HCT116 (cell line): ENCODE results near the gene ANO2. TPM values are rescaled to one million over a fixed set of nuclear protein-coding genes. Genes with fewer than 3 reads are reported as not detected.

Experiments used
- ATAC-seq: fragments of 200-7000 bp; cut with Tn5 transposase; 2 replicates; pipeline ENCODE4 v1.9.1; 2020; ENCODE audit warnings: mild to moderate bottlenecking, moderate library complexity
- BruUV-seq: library from RNA; stranded (reverse); fragments of 400-500 nt; replicated peaks from 2 replicates; lab custom pipeline; 2021; lab: Mats Ljungman, UMichigan
- CTCF ChIA-PET: fragments of 300-600 bp; sonication (Branson Sonifier 250); formaldehyde crosslinking; loops from one replicate; lab custom pipeline; 2021; ENCODE audit warnings: antibody characterized with exemption; lab: Charles Lee
- POLR2A ChIA-PET: fragments of 300-600, 350-600 bp; sonication (Branson Sonifier 250); formaldehyde crosslinking; loops from one replicate; lab custom pipeline; 2021; ENCODE audit warnings: antibody characterized with exemption; lab: Charles Lee
- RAD21 ChIA-PET, 2 experiments: fragments of 300-600 bp; sonication (Branson Sonifier 250); formaldehyde crosslinking; loops; one replicate each; lab custom pipeline; 2023; ENCODE audit warnings: low total read pairs in 2 of 2; ENCODE audit not compliant: uncharacterized antibody in 2 of 2, unreplicated experiment in 2 of 2, low non-redundant PET in 1 of 2; lab: Charles Lee
- DNase-seq: peaks from one replicate; pipeline ENCODE4 v3.0.0-alpha.2; 2010; ENCODE audit warnings: low read depth, low spot score
- H2AFZ ChIP-seq: fragments of 200-600 bp; shearing (Covaris generic), sonication (generic); 2 replicates; pipeline ENCODE4 v1.6.1; 2017; ENCODE audit warnings: low read depth, mixed run types, mixed read lengths, antibody characterized with exemption, low read length; ENCODE audit not compliant: poor library complexity, severe bottlenecking
- H3K27ac ChIP-seq: 2 replicates; pipeline ENCODE4 v1.5.1; 2012; ENCODE audit warnings: low read depth, low read length
- H3K27me3 ChIP-seq: fragments of 200-600 bp; sonication (generic); 2 replicates; pipeline ENCODE4 v1.6.1; 2016; ENCODE audit warnings: mixed run types, low read length, mixed read lengths; ENCODE audit not compliant: insufficient read depth
- H3K36me3 ChIP-seq, 2 experiments: fragments of 200-500 bp in 1 of 2; fragments of 200-600 bp in 1 of 2; sonication (Bioruptor generic) in 1 of 2; sonication (generic) in 1 of 2; 2 replicates each; pipeline versions ENCODE4 v1.5.1 to v1.6.1; 2014 to 2016; ENCODE audit warnings: low read length in 2 of 2, inconsistent platforms in 1 of 2, mixed read lengths in 1 of 2, mixed run types in 1 of 2; ENCODE audit not compliant: insufficient read depth in 2 of 2, control insufficient read depth in 1 of 2
- H3K4me1 ChIP-seq, 2 experiments: fragments of 200-600 bp in 1 of 2; sonication (generic) in 1 of 2; 2 replicates each; pipeline versions ENCODE4 v1.5.1 to v1.6.1; 2012 to 2017; ENCODE audit warnings: low read length in 2 of 2, inconsistent platforms in 1 of 2, mild to moderate bottlenecking in 1 of 2, mixed read lengths in 1 of 2, mixed run types in 1 of 2, moderate library complexity in 1 of 2; ENCODE audit not compliant: insufficient read depth in 2 of 2, control insufficient read depth in 1 of 2
- H3K4me2 ChIP-seq: fragments of 200-600 bp; sonication (generic); 2 replicates; pipeline ENCODE4 v1.6.1; 2017; ENCODE audit warnings: mixed run types, low read length, mixed read lengths
- H3K4me3 ChIP-seq, 2 experiments: fragments of 200-600 bp in 1 of 2; sonication (generic) in 1 of 2; replicated peaks in 1 of 2; 2 replicates each; pipeline ENCODE4 v1.5.1; 2011 to 2016; ENCODE audit warnings: low read length in 2 of 2, control low read depth in 1 of 2, low read depth in 1 of 2, mild to moderate bottlenecking in 1 of 2, mixed read lengths in 1 of 2, mixed run types in 1 of 2
- H3K79me2 ChIP-seq: fragments of 200-600 bp; sonication (generic); 2 replicates; pipeline ENCODE4 v1.6.1; 2017; ENCODE audit warnings: mild to moderate bottlenecking, mixed run types, low read length, moderate library complexity, mixed read lengths; ENCODE audit not compliant: insufficient read depth
- H3K9ac ChIP-seq: fragments of 200-600 bp; sonication (generic); 2 replicates; pipeline ENCODE4 v1.6.1; 2016; ENCODE audit warnings: low read length, mixed read lengths
- H3K9me2 ChIP-seq: fragments of 200-600 bp; sonication (generic), shearing (Covaris generic); 2 replicates; pipeline ENCODE4 v1.6.1; 2017; ENCODE audit warnings: mixed run types, mild to moderate bottlenecking, moderate library complexity; ENCODE audit not compliant: insufficient read depth
- H3K9me3 ChIP-seq, 2 experiments: fragments of 200-500 bp in 1 of 2; fragments of 200-600 bp in 1 of 2; sonication (Bioruptor generic) in 1 of 2; sonication (generic) in 1 of 2; 2 replicates each; pipeline ENCODE4 v1.6.1; 2014 to 2017; ENCODE audit warnings: low read length in 2 of 2, mixed read lengths in 2 of 2, inconsistent platforms in 1 of 2, low read depth in 1 of 2, mild to moderate bottlenecking in 1 of 2, mixed run types in 1 of 2, moderate library complexity in 1 of 2; ENCODE audit not compliant: control insufficient read depth in 1 of 2, insufficient read depth in 1 of 2
- H4K20me1 ChIP-seq: fragments of 200-600 bp; sonication (generic), shearing (Covaris generic); 2 replicates; pipeline ENCODE4 v1.6.1; 2017; ENCODE audit warnings: mixed run types, mild to moderate bottlenecking, moderate library complexity; ENCODE audit not compliant: insufficient read depth
- ATF3 ChIP-seq: IDR thresholded peaks from 2 replicates; pipeline ENCODE4 v1.6.1; 2012
- CBX3 ChIP-seq: IDR thresholded peaks from 2 replicates; pipeline ENCODE4 v1.6.1; 2012; ENCODE audit warnings: low read depth
- EGR1 ChIP-seq: IDR thresholded peaks from 2 replicates; pipeline ENCODE4 v1.6.1; 2012; ENCODE audit warnings: low read depth
- ELF1 ChIP-seq: IDR thresholded peaks from 2 replicates; pipeline ENCODE4 v1.6.1; 2012; ENCODE audit warnings: low read depth, borderline replicate concordance
- EZH2 ChIP-seq: fragments of 200-600 bp; sonication (generic); IDR thresholded peaks from 2 replicates; pipeline ENCODE4 v1.6.1; 2017; ENCODE audit warnings: antibody characterized with exemption, mixed run types
- EZH2phosphoT487 ChIP-seq: fragments of 200-600 bp; IDR thresholded peaks from 2 replicates; pipeline ENCODE4 v1.6.1; 2018; ENCODE audit warnings: antibody characterized with exemption, borderline replicate concordance
- JUND ChIP-seq: IDR thresholded peaks from 2 replicates; pipeline ENCODE4 v1.6.1; 2012
- POLR2A ChIP-seq: IDR thresholded peaks from 2 replicates; pipeline ENCODE4 v1.7.0; 2011; ENCODE audit warnings: borderline replicate concordance; ENCODE audit not compliant: insufficient read depth, insufficient read length; ENCODE audit errors: extremely low read depth
- POLR2AphosphoS5 ChIP-seq: IDR thresholded peaks from 2 replicates; pipeline ENCODE4 v1.6.1; 2011; ENCODE audit warnings: mild to moderate bottlenecking, low read depth, low read length, moderate library complexity
- RAD21 ChIP-seq: IDR thresholded peaks from 2 replicates; pipeline ENCODE4 v1.6.1; 2012; ENCODE audit warnings: low read depth, mild to moderate bottlenecking
- SIN3A ChIP-seq: IDR thresholded peaks from 2 replicates; pipeline ENCODE4 v1.6.1; 2012; ENCODE audit warnings: low read depth
- SP1 ChIP-seq: IDR thresholded peaks from 2 replicates; pipeline ENCODE4 v1.6.1; 2012; ENCODE audit warnings: low read depth
- TCF7L2 ChIP-seq: IDR thresholded peaks from 2 replicates; pipeline ENCODE4 v1.7.0; 2011; ENCODE audit warnings: borderline replicate concordance, inconsistent platforms; ENCODE audit not compliant: insufficient read depth, insufficient read length; ENCODE audit errors: extremely low read depth
- ZBTB33 ChIP-seq: IDR thresholded peaks from 2 replicates; pipeline ENCODE4 v1.6.1; 2011; ENCODE audit warnings: mild to moderate bottlenecking, low read length, moderate library complexity; ENCODE audit not compliant: insufficient replicate concordance; ENCODE audit errors: extremely low read depth
- ZFX ChIP-seq: fragments of 450-650 bp; IDR thresholded peaks from 2 replicates; pipeline ENCODE4 v1.6.1; 2017
- ZNF274 ChIP-seq: fragments of 200-500 bp; sonication (Bioruptor generic); IDR thresholded peaks from 2 replicates; pipeline ENCODE4 v1.6.1; 2014; ENCODE audit warnings: mild to moderate bottlenecking, low read depth, low read length, inconsistent platforms
- intact Hi-C: fragments of 100-400 bp; cut with micrococcal nuclease; formaldehyde crosslinking; loops from 2 replicates; pipeline ENCODE4 v1.10.0; 2022
- total RNA-seq: library from RNA; stranded (reverse); gene quantifications from one replicate; pipeline ENCODE4 v1.2.1, GENCODE V29; 2021; ENCODE audit not compliant: unreplicated experiment
- TF ChIP-seq, protein P1 (sequence below): IDR thresholded peaks from 2 replicates; pipeline ENCODE4 v1.6.1; 2012
- TF ChIP-seq, protein P2 (sequence below), 3 experiments: fragments of 200-600 bp in 1 of 3; sonication (generic) in 1 of 3; IDR thresholded peaks in 2 of 3; conservative IDR thresholded peaks in 1 of 3; 2 replicates each; pipeline ENCODE4 v1.5.1; 2012 to 2017; ENCODE audit warnings: low read depth in 2 of 3, low read length in 2 of 3, antibody characterized with exemption in 1 of 3, borderline replicate concordance in 1 of 3, control low read depth in 1 of 3, mild to moderate bottlenecking in 1 of 3, mixed read lengths in 1 of 3, mixed run types in 1 of 3, moderate library complexity in 1 of 3; ENCODE audit not compliant: insufficient read depth in 1 of 3

ANO2 gene
- total RNA-seq, 1 experiment from 2014 or later, result not detected

- BruUV-seq, result no TSS peak
- no peak overlapping the region for H3K4me3 ChIP-seq
- H3K9ac ChIP-seq, result no peak overlapping the region
- no peak for ATAC-seq
- no peaks in the 10 kb centered on the region for H3K4me1 ChIP-seq
- H3K27ac ChIP-seq, result no peak overlapping the region
- H3K36me3 ChIP-seq, result no peaks in the 10 kb centered on the region
- TF ChIP-seq, protein P1, sequence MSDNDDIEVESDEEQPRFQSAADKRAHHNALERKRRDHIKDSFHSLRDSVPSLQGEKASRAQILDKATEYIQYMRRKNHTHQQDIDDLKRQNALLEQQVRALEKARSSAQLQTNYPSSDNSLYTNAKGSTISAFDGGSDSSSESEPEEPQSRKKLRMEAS, result no peak
- TF ChIP-seq TCF7L2 (no peak), RAD21 (no peak), POLR2A (no peak), SIN3A (no peak)
- H3K9me2 ChIP-seq, result no peaks in the 10 kb centered on the region
- ChIA-PET CTCF (no interaction called here), POLR2A (no interaction called here), RAD21 (no interaction called here)
- H3K9me3 ChIP-seq, result no peaks in the 10 kb centered on the region
- peaks cover 9% of the 10 kb centered on the region; the same call in 1 of the 2 replicates for H3K27me3 ChIP-seq
- no peak for DNase-seq
- intact Hi-C loops, result no loop called here
- H3K4me2 ChIP-seq, result no peak overlapping the region
- H3K79me2 ChIP-seq, result no peaks in the 10 kb centered on the region
- H2AFZ ChIP-seq, result no peak overlapping the region
- no peaks in the 10 kb centered on the region for H4K20me1 ChIP-seq
Observed at GRCh38 chr12:5904969-5905368, 40.1 kb downstream of the ANO2 start.

- H3K36me3 ChIP-seq, result no peaks in the 10 kb centered on the region
- intact Hi-C loops, result no loop called here
- no peaks in the 10 kb centered on the region for H3K4me1 ChIP-seq
- no peak for DNase-seq
- H3K4me2 ChIP-seq, result no peak overlapping the region
- ChIA-PET POLR2A (no interaction called here), CTCF (no interaction called here), RAD21 (no interaction called here)
- H3K9ac ChIP-seq, result no peak overlapping the region
- no TSS peak for BruUV-seq
- H2AFZ ChIP-seq, result no peak overlapping the region
- ATAC-seq, result no peak
- no peaks in the 10 kb centered on the region for H3K79me2 ChIP-seq
- H4K20me1 ChIP-seq, result no peaks in the 10 kb centered on the region
- no peak overlapping the region for H3K27ac ChIP-seq
- peaks cover 10% of the 10 kb centered on the region; the same call in 1 of the 2 replicates for H3K27me3 ChIP-seq
- TF ChIP-seq SIN3A (no peak), SP1 (no peak), ZBTB33 (no peak), JUND (no peak), ZNF274 (no peak), EZH2phosphoT487 (no peak), EZH2 (no peak), EGR1 (no peak), POLR2AphosphoS5 (no peak), ZFX (no peak), ELF1 (no peak), CBX3 (no peak), ATF3 (no peak)
- TF ChIP-seq, protein P2, sequence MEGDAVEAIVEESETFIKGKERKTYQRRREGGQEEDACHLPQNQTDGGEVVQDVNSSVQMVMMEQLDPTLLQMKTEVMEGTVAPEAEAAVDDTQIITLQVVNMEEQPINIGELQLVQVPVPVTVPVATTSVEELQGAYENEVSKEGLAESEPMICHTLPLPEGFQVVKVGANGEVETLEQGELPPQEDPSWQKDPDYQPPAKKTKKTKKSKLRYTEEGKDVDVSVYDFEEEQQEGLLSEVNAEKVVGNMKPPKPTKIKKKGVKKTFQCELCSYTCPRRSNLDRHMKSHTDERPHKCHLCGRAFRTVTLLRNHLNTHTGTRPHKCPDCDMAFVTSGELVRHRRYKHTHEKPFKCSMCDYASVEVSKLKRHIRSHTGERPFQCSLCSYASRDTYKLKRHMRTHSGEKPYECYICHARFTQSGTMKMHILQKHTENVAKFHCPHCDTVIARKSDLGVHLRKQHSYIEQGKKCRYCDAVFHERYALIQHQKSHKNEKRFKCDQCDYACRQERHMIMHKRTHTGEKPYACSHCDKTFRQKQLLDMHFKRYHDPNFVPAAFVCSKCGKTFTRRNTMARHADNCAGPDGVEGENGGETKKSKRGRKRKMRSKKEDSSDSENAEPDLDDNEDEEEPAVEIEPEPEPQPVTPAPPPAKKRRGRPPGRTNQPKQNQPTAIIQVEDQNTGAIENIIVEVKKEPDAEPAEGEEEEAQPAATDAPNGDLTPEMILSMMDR (IDR thresholded peaks at IDR 0.05 in 2 of 3, conservative IDR thresholded peaks at IDR 0.05 in 1 of 3; ENCODE audit: borderline replicate concordance in 1 of 3, insufficient read depth in 1 of 3, low read depth in 2 of 3, low read length in 2 of 3), result no peak
- TF ChIP-seq, all 23 proteins: peak for 0
- no peaks in the 10 kb centered on the region for H3K9me3 ChIP-seq
- H3K9me2 ChIP-seq, result no peaks in the 10 kb centered on the region
- no peak overlapping the region for H3K4me3 ChIP-seq
Observed at GRCh38 chr12:5904441-5904840, 40.6 kb downstream of the ANO2 start.
